CD4-positive, CD25-positive, alpha-beta regulatory T cell (primary cell): Measurements from ENCODE around the gene RNF213. TPM values are rescaled to one million over a fixed set of nuclear protein-coding genes. Genes with fewer than 3 reads are reported as not detected.
"Not testable (repeated sequence)": the region's sequence is repeated elsewhere in the genome, so short reads cannot be mapped to it uniquely, and the experiment has no call there.

Source experiments
- ATAC-seq, 2 donors: fragments of 150-1000 bp; cut with Tn5 transposase; one replicate each; pipeline ENCODE4 v1.10.0; 2021; ENCODE audit warnings: low read depth in 2 of 2, moderate number of reproducible peaks in 2 of 2, moderate library complexity in 1 of 2
- DNase-seq, 3 donors: peaks; one replicate each; pipeline versions ENCODE4 v3.0.0 to v3.0.0-alpha.2; 2012 to 2022; ENCODE audit warnings: mixed read lengths in 1 of 3
- H3K27ac ChIP-seq: one replicate; pipeline ENCODE4 v1.7.0; 2013; ENCODE audit warnings: mild to moderate bottlenecking, low read length; ENCODE audit not compliant: insufficient read depth, poor library complexity, severe bottlenecking
- H3K27me3 ChIP-seq: one replicate; pipeline ENCODE4 v1.7.0; 2013; ENCODE audit warnings: low read length; ENCODE audit not compliant: control insufficient read depth, insufficient read depth
- H3K36me3 ChIP-seq: one replicate; pipeline ENCODE4 v1.7.0; 2013; ENCODE audit warnings: mild to moderate bottlenecking, low read length, moderate library complexity; ENCODE audit not compliant: control insufficient read depth, insufficient read depth
- H3K4me1 ChIP-seq: 2 replicates; pipeline ENCODE4 v1.7.0; 2013; ENCODE audit warnings: mild to moderate bottlenecking, low read length; ENCODE audit not compliant: insufficient read depth, control insufficient read depth, poor library complexity, severe bottlenecking
- H3K4me3 ChIP-seq: one replicate; pipeline ENCODE4 v1.7.0; 2013; ENCODE audit warnings: low read depth, mild to moderate bottlenecking, low read length, moderate library complexity
- H3K9me3 ChIP-seq, 2 experiments: 1 replicate in 1 of 2; 2 replicates in 1 of 2; pipeline ENCODE4 v1.7.0; 2013; ENCODE audit warnings: low read length in 2 of 2, mild to moderate bottlenecking in 1 of 2, moderate library complexity in 1 of 2; ENCODE audit not compliant: control insufficient read depth in 2 of 2
- H3K27ac Mint-ChIP-seq, 3 donors: one replicate each; pipeline ENCODE4 v1.8.0; 2020 to 2022; ENCODE audit warnings: mild to moderate bottlenecking in 3 of 3, mixed read lengths in 3 of 3, moderate library complexity in 2 of 3
- H3K27me3 Mint-ChIP-seq: one replicate; pipeline ENCODE4 v1.8.0; 2022; ENCODE audit warnings: mild to moderate bottlenecking, mixed read lengths
- H3K36me3 Mint-ChIP-seq: one replicate; pipeline ENCODE4 v1.8.0; 2020; ENCODE audit warnings: mixed read lengths
- H3K4me1 Mint-ChIP-seq, 4 donors: one replicate each; pipeline ENCODE4 v1.8.0; 2020 to 2022; ENCODE audit warnings: mixed read lengths in 4 of 4, mild to moderate bottlenecking in 1 of 4
- H3K4me3 Mint-ChIP-seq, 4 donors: one replicate each; pipeline ENCODE4 v1.8.0; 2020 to 2022; ENCODE audit warnings: mild to moderate bottlenecking in 4 of 4, mixed read lengths in 4 of 4, moderate library complexity in 3 of 4
- H3K9me3 Mint-ChIP-seq, 7 donors: one replicate each; pipeline ENCODE4 v1.8.0; 2020 to 2022; ENCODE audit warnings: mixed read lengths in 7 of 7, mild to moderate bottlenecking in 3 of 7, moderate library complexity in 2 of 7
- polyA plus RNA-seq, 4 donors: library from polyadenylated mRNA; unstranded; fragments of 300-500 nt; fragmentation: Illumina TruSeq; gene quantifications; one replicate each; pipeline ENCODE4 v1.2.3, GENCODE V29; 2021
- total RNA-seq: library from RNA; stranded (reverse); gene quantifications from one replicate; pipeline ENCODE4 v1.2.3, GENCODE V29; 2022

The RNF213 gene
- total and polyA plus RNA-seq, 5 donors from 2014 or later, result 27.6 to 666 (median 32.4) TPM

- H3K4me1 Mint-ChIP-seq, result peaks cover 8 to 57% (median 37%) of the 10 kb centered on the region in 4 donors
- no peaks in the 10 kb centered on the region for H3K9me3 Mint-ChIP-seq
- peak overlapping the region; percentile 90 to 96 (median 92) for H3K27ac Mint-ChIP-seq
- Histone ChIP-seq H3K36me3 (no peaks in the 10 kb centered on the region), H3K4me1 (peaks cover 43% of the 10 kb centered on the region), H3K27ac (peak overlapping the region; percentile 66), H3K4me3 (peak overlapping the region; percentile 49), H3K9me3 (no peaks in the 10 kb centered on the region), H3K27me3 (no peaks in the 10 kb centered on the region)
- DNase-seq (peak; percentile 40 to 97 (median 57)), ATAC-seq (peak; percentile 72)
- no peaks in the 10 kb centered on the region for H3K36me3 Mint-ChIP-seq
- no peaks in the 10 kb centered on the region for H3K27me3 Mint-ChIP-seq
- H3K4me3 Mint-ChIP-seq, result peak overlapping the region; percentile 29 to 93 (median 68)
These were observed 6.0 kb upstream of the RNF213 start for GRCh38 chr17:80254396-80255251.

- H3K27me3 ChIP-seq, result no peaks in the 10 kb centered on the region
- H3K4me3 ChIP-seq, result no peak overlapping the region
- no peaks in the 10 kb centered on the region for H3K9me3 ChIP-seq
- Mint-ChIP-seq H3K27ac (peak overlapping the region in 2 of 3 donors; percentile 60 to 96), H3K27me3 (no peaks in the 10 kb centered on the region), H3K4me3 (peak overlapping the region in 1 of 4 donors; percentile 54), H3K36me3 (no peaks in the 10 kb centered on the region), H3K9me3 (no peaks in the 10 kb centered on the region), H3K4me1 (peaks cover 8 to 57% (median 39%) of the 10 kb centered on the region in 4 donors)
- DNase-seq, result no peak
- H3K27ac ChIP-seq, result peak overlapping the region; percentile 66
- no peak for ATAC-seq
- H3K36me3 ChIP-seq, result no peaks in the 10 kb centered on the region
- H3K4me1 ChIP-seq, result peaks cover 48% of the 10 kb centered on the region
These were observed 4.7 kb upstream of the RNF213 start for GRCh38 chr17:80256034-80256350.

GRCh38 chr17:80257716-80258213 lies 2.9 kb upstream of the RNF213 start:
- Histone ChIP-seq H3K4me1 (peaks cover 63% of the 10 kb centered on the region), H3K36me3 (no peaks in the 10 kb centered on the region), H3K9me3 (no peaks in the 10 kb centered on the region), H3K4me3 (no peak overlapping the region), H3K27me3 (no peaks in the 10 kb centered on the region), H3K27ac (peak overlapping the region; percentile 94)
- no peaks in the 10 kb centered on the region for H3K9me3 Mint-ChIP-seq
- DNase-seq, result no peak
- peak overlapping the region in 3 of 4 donors; percentile 43 to 92 (median 46) for H3K4me3 Mint-ChIP-seq
- peaks cover 8 to 65% (median 45%) of the 10 kb centered on the region in 4 donors for H3K4me1 Mint-ChIP-seq
- peak overlapping the region; percentile 94 to 99 (median 99) for H3K27ac Mint-ChIP-seq
- ATAC-seq, result no peak
- no peaks in the 10 kb centered on the region for H3K27me3 Mint-ChIP-seq
- peaks cover 4% of the 10 kb centered on the region for H3K36me3 Mint-ChIP-seq

- H3K27ac ChIP-seq, result peak overlapping the region; percentile 94
- peaks cover 8 to 62% (median 43%) of the 10 kb centered on the region in 4 donors for H3K4me1 Mint-ChIP-seq
- not testable (repeated sequence) for H3K9me3 ChIP-seq, DNase-seq, H3K27me3 ChIP-seq, ATAC-seq, H3K27me3 Mint-ChIP-seq, H3K4me3 ChIP-seq, H3K36me3 Mint-ChIP-seq, H3K36me3 ChIP-seq, H3K9me3 Mint-ChIP-seq
- peaks cover 64% of the 10 kb centered on the region for H3K4me1 ChIP-seq
- peak overlapping the region; percentile 87 to 93 (median 90) for H3K4me3 Mint-ChIP-seq
- peak overlapping the region; percentile 94 to 99 (median 99) for H3K27ac Mint-ChIP-seq
These were observed 2.4 kb upstream of the RNF213 start for GRCh38 chr17:80258296-80258695.

- Histone ChIP-seq H3K9me3 (no peaks in the 10 kb centered on the region), H3K4me1 (peaks cover 64% of the 10 kb centered on the region), H3K27me3 (no peaks in the 10 kb centered on the region), H3K27ac (peak overlapping the region; percentile 94), H3K4me3 (peak overlapping the region; percentile 37), H3K36me3 (no peaks in the 10 kb centered on the region)
- Mint-ChIP-seq H3K27me3 (no peaks in the 10 kb centered on the region), H3K4me3 (peak overlapping the region; percentile 87 to 93 (median 90)), H3K27ac (peak overlapping the region; percentile 94 to 99 (median 99)), H3K36me3 (peaks cover 7% of the 10 kb centered on the region), H3K4me1 (peaks cover 5 to 59% (median 41%) of the 10 kb centered on the region in 4 donors), H3K9me3 (no peaks in the 10 kb centered on the region)
- DNase-seq (peak in 2 of 3 donors; percentile 8 to 53), ATAC-seq (no peak)
These were observed 1.1 kb upstream of the RNF213 start for GRCh38 chr17:80259457-80260068.

GRCh38 chr17:80260069-80260535 lies 550 bp upstream of the RNF213 start:
- Histone ChIP-seq H3K4me3 (peak overlapping the region; percentile 37), H3K27ac (peak overlapping the region; percentile 94), H3K27me3 (no peaks in the 10 kb centered on the region), H3K9me3 (no peaks in the 10 kb centered on the region), H3K36me3 (no peaks in the 10 kb centered on the region), H3K4me1 (peaks cover 64% of the 10 kb centered on the region)
- H3K27me3 Mint-ChIP-seq, result no peaks in the 10 kb centered on the region
- DNase-seq (peak; percentile 69 to 81 (median 76)), ATAC-seq (peak; percentile 44 to 48)
- no peaks in the 10 kb centered on the region for H3K9me3 Mint-ChIP-seq
- H3K36me3 Mint-ChIP-seq, result peaks cover 8% of the 10 kb centered on the region
- H3K27ac Mint-ChIP-seq, result peak overlapping the region; percentile 94 to 99 (median 99)
- H3K4me3 Mint-ChIP-seq, result peak overlapping the region; percentile 87 to 93 (median 90)
- peaks cover 0 to 59% (median 39%) of the 10 kb centered on the region in 4 donors for H3K4me1 Mint-ChIP-seq

GRCh38 chr17:80261159-80261894 lies 675 bp downstream of the RNF213 start:
- Histone ChIP-seq H3K4me1 (peaks cover 72% of the 10 kb centered on the region), H3K27ac (peak overlapping the region; percentile 92), H3K9me3 (no peaks in the 10 kb centered on the region), H3K4me3 (peak overlapping the region; percentile 69), H3K36me3 (no peaks in the 10 kb centered on the region), H3K27me3 (no peaks in the 10 kb centered on the region)
- H3K4me1 Mint-ChIP-seq, result peaks cover 3 to 65% (median 42%) of the 10 kb centered on the region in 4 donors
- peak; percentile 50 to 89 (median 78) for DNase-seq
- peak; percentile 36 to 44 for ATAC-seq
- H3K27me3 Mint-ChIP-seq, result no peaks in the 10 kb centered on the region
- H3K9me3 Mint-ChIP-seq, result no peaks in the 10 kb centered on the region
- H3K4me3 Mint-ChIP-seq, result peak overlapping the region; percentile 94 to 96 (median 96)
- H3K27ac Mint-ChIP-seq, result peak overlapping the region; percentile 95 to 99 (median 98)
- H3K36me3 Mint-ChIP-seq, result peaks cover 13% of the 10 kb centered on the region
